SKM-1 treated with dmso at 0.1 percent for 144 hours (cell line): Measurements from ENCODE around the gene NOL9.

Experiments used
- DNase-seq: peaks from one replicate; lab custom pipeline; 2025; ENCODE audit not compliant: unreplicated experiment; lab: John Stamatoyannopoulos, UW

The NOL9 gene

DNA sequence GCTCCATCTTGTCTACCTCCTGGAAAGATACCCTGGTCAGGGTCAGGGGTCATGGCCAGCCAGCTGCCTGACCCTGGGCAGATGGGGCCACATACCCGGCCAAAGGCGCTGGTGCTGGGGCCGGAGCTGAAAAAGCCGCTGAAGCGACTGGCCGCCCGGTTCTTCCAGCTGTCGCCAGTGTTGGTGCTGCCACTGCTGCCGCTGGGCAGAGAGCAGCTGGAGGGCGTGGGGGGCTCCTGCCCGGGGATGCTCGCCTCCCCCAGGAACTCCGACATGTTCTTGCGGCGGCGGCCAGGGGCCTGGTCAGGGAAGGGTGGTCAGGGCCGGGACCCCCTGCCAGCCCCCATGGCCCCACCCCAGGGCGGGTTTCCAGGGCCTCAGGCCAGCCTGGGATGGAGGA lies 81.2 kb downstream of the NOL9 start:
- no peak for DNase-seq

DNA sequence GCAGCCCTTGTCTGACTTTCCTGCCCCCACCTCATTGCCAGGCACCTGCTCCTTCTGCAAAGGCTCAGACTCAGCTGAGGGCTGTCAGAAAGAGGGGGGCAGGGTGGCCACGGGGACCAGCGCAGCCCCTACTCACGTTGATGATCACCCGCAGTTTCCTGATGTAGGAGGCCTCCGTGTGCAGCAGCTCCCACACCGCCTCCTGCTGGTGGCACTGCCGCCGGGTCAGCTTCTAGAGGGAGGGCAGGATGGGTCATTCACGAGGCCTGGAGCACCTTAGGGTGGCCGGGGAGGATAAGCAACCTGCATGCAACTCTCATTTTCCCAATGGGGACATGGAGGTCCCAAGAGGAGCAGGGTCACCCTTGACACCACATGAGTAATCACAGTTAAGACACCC lies 81.9 kb downstream of the NOL9 start:
- DNase-seq = no peak

DNA sequence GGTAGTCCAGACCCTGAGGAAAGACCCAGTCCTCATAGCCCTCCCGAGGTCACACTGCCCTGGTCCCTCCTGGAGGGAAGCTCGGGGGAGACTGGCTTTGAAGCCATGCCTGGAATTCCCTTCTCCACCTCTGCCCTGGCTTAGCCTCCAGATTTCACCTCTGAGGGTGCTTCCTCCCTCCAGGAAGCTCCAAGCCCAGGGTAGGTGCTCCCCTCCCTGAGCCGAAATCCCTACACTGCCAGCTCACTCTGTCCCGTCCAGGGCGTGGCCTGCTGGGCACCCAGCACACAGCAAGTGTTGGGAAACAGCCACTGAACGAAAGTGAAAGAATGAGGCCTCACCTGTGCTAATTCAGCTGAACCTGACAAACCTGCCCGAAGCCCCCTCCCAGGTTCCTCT lies 82.3 kb downstream of the NOL9 start:
- DNase-seq = no peak
